ENCODE measurements around the gene GRIA4.
A peak's percentile ranks its signal among the peaks of the same experiment; 100 is the strongest.

The GRIA4 gene

GRCh38 chr11:105609832-105610781 is at the start of gene GRIA4:
GRIA4 (plus strand) TSS chr11:105610073; CDS start chr11:105610998, 925 bp downstream.
- DNase-seq: peak; percentile 80

- no peak for DNase-seq
Observed at GRCh38 chr11:105573091-105573490, 36.8 kb upstream of the GRIA4 start.

- no peak for DNase-seq
Observed at GRCh38 chr11:105574974-105575373, 34.9 kb upstream of the GRIA4 start.

GRCh38 chr11:105577641-105578040 is 32.2 kb upstream of the GRIA4 start:
- DNase-seq: no peak

GRCh38 chr11:105579111-105579510 is 30.8 kb upstream of the GRIA4 start:
- no peak for DNase-seq

- no peak for DNase-seq
Observed at GRCh38 chr11:105582497-105582896, 27.4 kb upstream of the GRIA4 start.

GRCh38 chr11:105588001-105588400 is 21.9 kb upstream of the GRIA4 start:
- no peak for DNase-seq

GRCh38 chr11:105589346-105589745 is 20.5 kb upstream of the GRIA4 start:
- DNase-seq: no peak

GRCh38 chr11:105592035-105592434 is 17.8 kb upstream of the GRIA4 start:
- DNase-seq: no peak

GRCh38 chr11:105598371-105598770 is 11.5 kb upstream of the GRIA4 start:
- DNase-seq: no peak

GRCh38 chr11:105603156-105603555 is 6.7 kb upstream of the GRIA4 start:
- no peak for DNase-seq

GRCh38 chr11:105609341-105609781 is 512 bp upstream of the GRIA4 start:
- DNase-seq: peak; percentile 57

GRCh38 chr11:105610871-105611571 is 1.1 kb downstream of the GRIA4 start:
- no peak for DNase-seq

GRCh38 chr11:105611572-105612441 is 1.9 kb downstream of the GRIA4 start:
- DNase-seq: no peak

GRCh38 chr11:105612771-105613170 is 2.9 kb downstream of the GRIA4 start:
- DNase-seq: no peak

GRCh38 chr11:105613183-105613582 is 3.3 kb downstream of the GRIA4 start:
- DNase-seq: no peak

- no peak for DNase-seq
Observed at GRCh38 chr11:105618343-105618955, 8.6 kb downstream of the GRIA4 start.

GRCh38 chr11:105619556-105619955 is 9.7 kb downstream of the GRIA4 start:
- no peak for DNase-seq

- DNase-seq: no peak
Observed at GRCh38 chr11:105622016-105622415, 12.1 kb downstream of the GRIA4 start.

GRCh38 chr11:105632316-105632715 is 22.4 kb downstream of the GRIA4 start:
- no peak for DNase-seq

GRCh38 chr11:105635466-105635865 is 25.6 kb downstream of the GRIA4 start:
- no peak for DNase-seq

GRCh38 chr11:105636496-105636895 is 26.6 kb downstream of the GRIA4 start:
- DNase-seq: no peak

All from NCI-H345 (cell line).